GM13977 (cell line): Measurements from ENCODE around the gene TRIM13.
A peak's percentile ranks its signal among the peaks of the same experiment; 100 is the strongest.

Experiments used
- DNase-seq: peaks from one replicate; pipeline ENCODE4 v3.0.0; 2012; ENCODE audit warnings: low spot score
- CTCF ChIP-seq: IDR thresholded peaks from 2 replicates; pipeline ENCODE4 v1.5.1; 2012; ENCODE audit warnings: mild to moderate bottlenecking, control low read depth; ENCODE audit not compliant: insufficient read depth; ENCODE audit errors: extremely low read depth, missing control alignments
- in situ Hi-C: fragments of 300-500 bp; cut with MboI; formaldehyde crosslinking; loops from one replicate; pipeline ENCODE4 v1.12.0; 2022; ENCODE audit warnings: low sequenced_read_pairs, low pct_unique_long_range_greater_than_20kb, mixed read lengths, inconsistent platforms; ENCODE audit not compliant: unreplicated experiment

The TRIM13 gene

GRCh38 chr13:49958321-49958720, 38.5 kb upstream of the TRIM13 start:
- no peak for DNase-seq
- in situ Hi-C loops, result no loop called here
- TF ChIP-seq CTCF, result no peak

- in situ Hi-C loops, result no loop called here
- TF ChIP-seq CTCF, result no peak
- no peak for DNase-seq
Observed at GRCh38 chr13:49967456-49967855, 29.4 kb upstream of the TRIM13 start.

DNA sequence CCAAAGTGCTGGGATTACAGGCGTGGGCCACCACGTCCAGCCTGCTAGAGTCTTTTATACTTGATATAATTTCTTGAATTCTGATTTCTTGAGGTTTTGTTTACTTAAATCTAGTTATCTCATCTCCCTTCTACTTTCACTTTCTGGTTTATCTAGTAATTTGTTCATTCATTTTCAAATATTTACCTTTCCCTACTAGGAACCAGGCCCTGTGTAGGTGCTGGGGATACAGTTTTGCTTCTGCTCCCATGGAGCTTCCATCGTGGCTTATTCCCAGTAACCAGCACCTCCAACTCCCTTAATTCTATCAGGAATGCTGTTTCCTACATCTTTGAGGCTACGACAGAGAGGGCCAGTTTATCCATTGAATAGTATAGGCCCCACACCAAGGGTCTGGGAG, 24.1 kb upstream of the TRIM13 start:
- DNase-seq, result no peak
- TF ChIP-seq CTCF, result no peak
- in situ Hi-C loops, result loop anchor here (10.0 kb wide), 3 partner anchors 832 to 1112 kb away; no protein-coding TSS in a partner anchor

GRCh38 chr13:49975826-49976225, 21.0 kb upstream of the TRIM13 start:
- DNase-seq, result no peak
- TF ChIP-seq CTCF, result no peak
- in situ Hi-C loops, result loop anchor here (10.0 to 25.0 kb wide), 4 partner anchors 561 to 1109 kb away; no protein-coding TSS in a partner anchor

- in situ Hi-C loops, result loop anchor here (10.0 to 25.0 kb wide), 4 partner anchors 561 to 1108 kb away; no protein-coding TSS in a partner anchor
- DNase-seq, result peak; percentile 75
- TF ChIP-seq CTCF, result peak; percentile 78
Observed at GRCh38 chr13:49976314-49977258, 20.3 kb upstream of the TRIM13 start.

DNA sequence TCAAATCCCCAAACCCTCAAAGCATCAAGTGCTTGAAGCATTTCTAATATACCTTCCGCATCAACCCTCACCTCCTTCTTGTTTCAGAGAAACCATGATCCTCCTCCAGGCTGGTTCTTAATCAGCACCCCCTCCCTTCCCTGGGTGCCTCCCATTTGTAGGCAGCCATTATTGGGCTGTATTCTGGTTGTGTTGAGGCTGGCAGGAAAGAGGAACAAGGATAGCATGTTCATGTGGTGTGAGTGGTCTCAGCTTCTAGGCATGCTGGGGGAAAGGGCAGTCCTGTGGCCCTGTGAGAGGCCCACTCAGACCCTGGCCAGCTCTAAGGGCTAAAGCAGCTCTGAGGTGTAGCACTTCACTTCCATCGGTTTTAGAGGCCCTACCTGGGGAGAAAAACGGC, 18.9 kb upstream of the TRIM13 start:
- DNase-seq, result no peak
- TF ChIP-seq CTCF, result no peak
- in situ Hi-C loops, result loop anchor here (10.0 to 25.0 kb wide), 4 partner anchors 559 to 1107 kb away; no protein-coding TSS in a partner anchor
